Measurements from ENCODE around the gene TBX6.
"Not testable (repeated sequence)": the region's sequence is repeated elsewhere in the genome, so short reads cannot be mapped to it uniquely, and the experiment has no call there.

Gene TBX6

GRCh38 chr16:30066761-30067583 lies 24.8 kb downstream of the TBX6 start:
- peak in 14 of 56 donors; percentile 12 to 52 (median 24) for DNase-seq

GRCh38 chr16:30065943-30066760 lies 25.6 kb downstream of the TBX6 start:
- peak in 8 of 56 donors; percentile 43 to 82 (median 58) for DNase-seq

DNA sequence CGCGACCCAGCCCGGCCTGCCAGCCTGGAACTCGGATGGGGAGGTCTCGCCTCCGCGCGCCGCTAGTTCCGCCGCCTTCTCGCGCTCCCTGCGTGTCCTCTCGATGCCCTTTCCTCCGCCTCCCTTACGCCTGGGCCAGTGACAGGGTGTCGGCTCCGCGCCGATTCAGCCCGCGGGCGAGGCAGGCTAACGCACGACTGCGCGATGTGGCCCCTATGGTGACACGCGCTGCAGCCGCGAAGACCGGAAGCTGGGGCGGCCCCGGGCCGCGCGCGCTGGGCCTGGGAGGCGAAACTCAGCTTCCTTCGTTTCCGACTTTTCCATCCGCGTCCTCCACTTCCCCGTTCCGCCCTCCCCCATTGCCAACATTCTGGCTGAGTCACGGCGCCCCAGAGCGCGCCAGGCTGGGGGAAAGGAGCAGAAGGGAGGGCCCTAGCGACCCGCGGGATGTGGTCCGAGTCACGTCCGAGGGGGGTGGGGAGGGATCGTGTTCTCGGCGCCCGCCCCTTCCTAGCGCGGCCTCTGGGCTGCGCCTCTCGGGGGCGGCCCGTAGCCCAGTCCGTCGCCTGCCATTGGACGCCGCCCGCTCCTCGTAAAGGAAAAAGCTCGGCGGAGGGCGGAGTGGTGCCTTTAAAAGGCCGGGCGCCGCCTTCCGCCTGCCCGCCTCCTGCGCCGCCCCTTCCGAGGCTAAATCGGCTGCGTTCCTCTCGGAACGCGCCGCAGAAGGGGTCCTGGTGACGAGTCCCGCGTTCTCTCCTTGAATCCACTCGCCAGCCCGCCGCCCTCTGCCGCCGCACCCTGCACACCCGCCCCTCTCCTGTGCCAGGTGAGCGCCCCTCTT lies 26.4 kb downstream of the TBX6 start, which contains the start of gene ALDOA:
Gene ALDOA, plus strand, starts transcription at position 659 of the 841 bp plus-strand sequence. CDS start 1,138 bp downstream, outside the sequence.
- peak; percentile 60 to 99 (median 96) for DNase-seq

DNA sequence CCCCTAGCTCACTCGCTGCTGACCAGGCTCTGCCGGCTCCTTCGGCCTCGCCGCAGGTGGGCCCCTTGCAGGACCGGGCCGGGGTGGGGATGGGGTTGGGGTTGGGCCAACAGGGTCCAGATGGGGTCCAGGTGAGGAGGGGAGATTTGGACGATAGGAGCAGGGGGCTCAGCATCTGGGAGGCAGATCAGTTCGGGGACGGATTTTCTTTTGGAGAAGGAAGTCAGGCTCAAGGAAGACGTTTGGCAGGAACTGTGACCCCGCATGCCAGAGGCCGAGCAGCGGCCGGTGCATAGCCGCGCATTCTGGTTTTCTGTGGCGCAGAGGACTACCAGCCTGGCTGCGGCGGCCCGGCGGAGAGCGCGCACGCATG lies 27.0 kb downstream of the TBX6 start:
- peak in 4 of 56 donors; percentile 41 to 92 (median 58) for DNase-seq

DNA sequence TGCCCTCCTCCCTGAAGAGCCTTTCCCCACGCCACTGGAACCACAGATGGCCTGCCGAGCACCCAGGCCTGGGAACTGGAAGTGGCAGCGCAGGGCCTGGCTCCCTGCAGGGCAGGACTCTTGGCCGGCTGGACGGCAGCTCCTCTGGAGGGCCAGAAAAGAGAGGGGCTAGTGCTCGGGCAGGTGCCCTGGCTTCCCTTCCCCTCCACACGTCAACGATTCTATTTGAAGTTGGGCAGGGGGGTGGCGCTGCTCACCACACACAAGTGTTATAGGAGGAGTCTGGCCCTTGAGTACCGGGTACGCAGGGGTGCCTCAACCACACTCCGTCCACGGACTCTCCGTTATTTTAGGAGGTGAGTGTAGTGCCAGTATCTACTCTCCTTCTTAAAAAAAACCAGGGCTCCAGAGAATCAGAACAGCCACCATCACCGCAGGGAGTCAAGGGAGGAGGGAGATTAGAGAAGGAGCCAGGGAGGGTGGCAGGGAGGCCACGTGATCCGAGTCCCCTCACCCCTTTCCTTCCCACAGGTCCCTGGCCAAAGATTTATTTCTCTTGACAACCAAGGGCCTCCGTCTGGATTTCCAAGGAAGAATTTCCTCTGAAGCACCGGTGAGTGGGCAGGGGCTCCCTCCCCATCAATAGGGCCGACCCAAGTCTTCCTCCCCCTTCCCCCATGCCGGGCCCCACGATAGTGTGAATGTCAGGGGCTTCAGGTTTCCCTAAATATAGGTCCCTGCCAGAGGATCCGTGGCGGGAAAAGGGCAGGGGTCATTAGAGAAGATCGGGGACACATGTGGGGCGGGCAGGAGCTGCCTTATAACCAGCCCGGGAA lies 27.6 kb downstream of the TBX6 start:
- peak; percentile 14 to 86 (median 72) for DNase-seq

DNA sequence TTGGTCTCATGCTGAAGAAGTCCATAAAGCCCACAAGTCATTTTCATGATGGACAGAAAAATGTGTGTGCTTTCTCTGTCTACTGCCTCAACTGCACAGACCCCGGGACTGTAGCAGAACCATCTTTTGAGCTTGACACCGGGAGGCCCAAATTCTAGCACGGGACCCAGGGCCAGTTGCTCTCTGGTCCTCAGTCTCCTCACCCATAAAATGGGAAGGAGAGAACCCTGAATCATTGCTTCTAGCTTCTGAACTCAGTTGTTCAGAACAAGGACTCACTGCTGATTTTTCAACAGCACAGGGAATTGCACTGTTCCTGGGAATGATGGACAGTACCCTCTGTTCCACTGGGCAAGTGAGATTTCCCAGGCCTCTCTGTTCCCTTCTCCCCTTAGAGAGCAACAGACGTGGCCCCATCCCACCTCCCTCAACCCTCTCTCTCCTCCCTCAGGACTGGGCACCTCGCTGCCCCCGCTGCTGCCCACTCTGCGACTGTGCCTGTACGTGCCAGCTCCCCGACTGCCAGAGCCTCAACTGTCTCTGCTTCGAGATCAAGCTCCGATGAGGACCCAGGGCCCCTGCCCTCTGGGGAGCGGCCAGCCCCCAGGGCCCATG lies 28.3 kb downstream of the TBX6 start:
- peak in 2 of 56 donors; percentile 59 to 76 for DNase-seq

DNA sequence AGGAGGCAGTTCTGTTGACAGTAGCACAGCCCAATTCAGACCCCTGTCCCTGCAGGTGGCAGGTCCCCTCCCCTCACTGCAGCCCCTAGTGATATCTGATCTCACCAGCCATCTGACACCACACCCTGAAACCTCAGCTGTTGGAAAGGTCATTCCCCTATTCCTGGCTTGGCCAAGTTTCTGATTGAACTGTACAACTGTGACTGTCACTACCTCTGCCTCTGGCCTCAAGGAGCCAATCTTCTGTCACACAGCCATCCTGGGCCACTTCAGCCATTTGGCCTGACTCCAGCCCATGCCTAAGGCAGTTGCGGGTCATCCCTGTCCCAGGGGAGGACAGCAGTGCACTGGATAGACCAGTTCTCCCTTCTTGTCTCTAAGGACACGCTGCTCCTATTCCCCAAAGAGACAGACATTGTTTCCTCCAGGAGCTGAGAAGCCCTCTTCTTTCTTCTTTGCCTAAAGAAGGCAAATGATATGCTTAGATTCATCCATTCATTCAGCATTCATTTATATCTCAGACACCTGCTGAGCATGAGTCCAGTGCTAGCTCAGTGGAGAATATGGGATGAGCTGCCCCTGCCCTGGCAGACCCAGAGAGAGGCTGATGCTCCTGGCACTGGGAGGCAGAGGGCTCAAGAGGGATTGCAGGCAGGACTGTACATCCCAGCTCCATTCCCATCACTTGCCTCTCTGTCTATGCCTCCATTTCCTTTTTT lies 30.7 kb downstream of the TBX6 start:
- no peak for DNase-seq

DNA sequence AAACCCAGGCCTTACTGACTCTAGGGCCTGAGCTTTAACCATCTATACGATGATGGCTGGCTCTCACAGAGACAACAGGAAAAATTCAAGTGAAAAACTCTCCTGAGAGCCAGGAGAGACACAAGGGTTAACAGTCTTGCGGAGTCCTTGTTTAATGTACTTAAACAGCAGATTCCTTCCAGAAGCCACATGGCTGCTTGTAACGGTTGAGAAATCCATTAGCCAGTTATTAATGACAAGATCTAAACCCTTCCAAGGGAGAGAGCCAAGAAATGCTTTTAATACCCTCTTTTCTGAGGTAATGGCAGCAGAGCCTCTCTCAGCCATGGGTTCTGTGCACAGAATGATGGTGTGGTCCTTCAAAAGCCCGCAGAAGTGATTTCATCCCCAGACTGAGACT lies 31.4 kb downstream of the TBX6 start:
- DNase-seq: no peak

DNA sequence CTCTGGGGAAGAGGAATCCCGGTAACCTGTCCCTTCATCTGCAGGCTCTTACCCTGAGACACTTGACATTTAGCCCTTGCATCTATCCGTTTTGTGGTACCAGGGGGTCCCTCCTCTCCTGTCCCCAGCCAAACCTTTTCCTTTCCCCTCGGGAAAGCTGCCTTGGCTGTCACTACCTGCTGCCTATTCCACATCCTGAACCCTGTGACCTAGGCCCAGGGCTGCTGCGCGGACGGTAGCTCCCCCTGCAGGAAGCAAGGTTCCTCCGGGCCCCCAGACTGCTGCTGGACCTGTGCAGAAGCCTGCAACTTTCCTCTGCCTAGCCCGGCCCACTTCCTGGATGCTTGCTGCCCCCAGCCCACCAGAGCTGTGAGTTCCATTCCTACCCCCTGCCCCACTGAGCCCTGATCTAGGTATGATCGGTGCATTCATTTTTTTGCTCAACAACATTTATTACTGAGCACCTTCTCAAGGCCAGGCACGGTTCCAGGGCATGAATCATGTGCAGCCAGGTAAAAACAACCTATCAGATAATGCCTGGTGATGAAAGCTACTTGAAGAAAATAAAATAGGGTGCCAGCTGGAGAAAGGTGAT lies 36.7 kb downstream of the TBX6 start:
- peak in 2 of 56 donors; percentile 12 to 15 for DNase-seq

DNA sequence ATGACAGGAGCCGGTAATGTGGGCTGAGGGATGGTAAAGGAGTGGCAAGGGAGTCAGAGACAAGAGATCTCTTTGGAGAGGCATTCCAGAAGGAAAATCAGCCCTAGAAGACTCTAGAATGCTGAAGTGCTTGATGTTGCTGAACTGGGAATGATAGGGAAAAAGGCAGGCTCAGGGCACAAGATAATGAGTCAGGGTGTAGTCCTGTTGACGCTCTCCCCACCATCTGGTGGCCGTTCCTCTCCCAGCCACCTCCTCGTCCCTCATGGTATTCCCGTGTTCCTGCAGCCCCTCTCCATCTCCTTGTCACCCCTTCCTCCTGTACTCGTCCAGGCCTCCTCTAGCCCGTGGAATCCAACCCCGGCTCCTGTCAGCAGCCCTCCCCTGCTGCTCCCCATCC lies 37.3 kb downstream of the TBX6 start:
- no peak for DNase-seq

- DNase-seq: peak in 2 of 56 donors; percentile 12 to 43
These were observed 38.2 kb downstream of the TBX6 start for GRCh38 chr16:30053376-30054015.

GRCh38 chr16:30052671-30053372 lies 38.9 kb downstream of the TBX6 start:
- peak in 55 of 56 donors; percentile 17 to 94 (median 77) for DNase-seq

DNA sequence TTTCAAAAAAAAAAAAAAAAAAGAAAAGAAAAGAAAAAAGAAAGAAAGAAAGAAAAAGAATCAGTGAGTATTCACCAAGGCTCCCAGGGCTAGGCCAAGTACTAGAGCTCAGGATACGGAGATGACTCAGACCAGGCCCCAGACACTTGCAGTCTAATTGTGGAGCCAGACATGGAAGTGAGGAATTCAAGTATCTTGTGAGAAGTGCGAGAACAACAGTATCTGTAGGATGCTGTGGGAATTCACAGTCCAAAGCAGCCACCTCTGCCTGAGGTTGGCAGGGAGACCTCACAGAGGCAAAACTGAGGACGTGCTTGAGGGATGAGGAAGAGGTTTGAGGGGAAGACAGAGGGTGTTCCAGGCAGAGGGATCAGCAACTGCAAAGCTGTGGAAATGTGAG lies 40.2 kb downstream of the TBX6 start:
- DNase-seq: no peak

DNA sequence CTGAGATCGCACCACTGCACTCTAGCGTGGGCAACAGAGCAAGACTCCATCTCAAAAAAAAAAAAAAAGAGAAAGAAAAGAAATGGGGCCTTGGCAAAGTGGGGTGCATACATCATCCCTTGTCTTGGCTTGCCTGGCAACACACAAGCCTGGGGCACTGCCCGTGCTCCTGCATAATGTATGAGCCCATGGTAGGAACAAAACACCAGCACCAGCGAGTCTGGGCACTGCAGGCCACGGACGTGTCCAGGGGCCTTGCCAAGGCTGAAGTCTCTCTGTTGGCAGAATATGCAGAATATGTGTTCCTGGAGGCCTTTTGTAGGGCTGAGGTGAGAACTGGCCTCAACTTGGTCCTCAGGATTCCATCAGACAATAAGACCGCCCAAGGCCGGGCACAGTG lies 41.9 kb downstream of the TBX6 start:
- DNase-seq: peak in 41 of 56 donors; percentile 10 to 90 (median 60)

DNA sequence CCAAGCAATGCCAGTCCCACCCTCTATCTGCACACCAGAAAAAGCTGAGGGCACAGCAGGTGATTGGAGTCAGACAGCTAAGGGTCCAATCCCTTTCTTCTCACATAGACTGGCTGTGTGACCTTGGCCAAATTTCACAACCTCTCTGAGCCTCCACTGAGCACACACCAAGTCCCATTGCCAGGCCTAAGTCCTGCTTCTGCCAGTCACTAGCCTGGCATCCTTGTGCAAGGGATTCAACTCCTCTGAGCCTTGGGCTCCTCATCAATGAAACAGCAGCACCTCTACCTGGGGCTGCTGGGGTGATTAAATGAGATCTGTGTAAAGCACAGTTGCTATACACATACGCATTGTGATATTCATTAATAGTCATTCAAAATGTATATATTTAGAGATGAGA lies 45.1 kb downstream of the TBX6 start:
- DNase-seq: no peak

DNA sequence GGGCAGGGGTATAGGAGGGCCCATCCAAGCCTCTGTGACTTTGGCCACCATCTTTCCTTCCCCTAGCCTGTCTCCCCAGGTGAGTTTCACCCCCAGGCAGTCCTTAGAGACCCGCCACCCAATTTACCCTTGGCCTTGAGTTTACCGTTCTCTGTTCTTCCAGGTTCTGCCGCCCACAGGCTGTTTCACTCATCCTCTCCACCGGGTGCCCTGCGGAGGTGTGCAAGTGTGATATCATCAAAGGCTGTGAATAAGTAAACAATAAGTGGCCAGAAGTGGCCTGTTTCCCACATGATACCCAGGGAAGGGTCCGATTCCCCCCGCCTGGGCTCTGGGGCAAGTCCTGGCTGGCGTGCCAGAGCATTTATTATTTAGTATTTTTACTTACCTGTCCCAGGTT lies 45.5 kb downstream of the TBX6 start:
- DNase-seq: no peak

- peak in 1 of 56 donors; percentile 6 for DNase-seq
These were observed 49.9 kb downstream of the TBX6 start for GRCh38 chr16:30041841-30042240.

- DNase-seq: not testable (repeated sequence)
These were observed 51.0 kb downstream of the TBX6 start for GRCh38 chr16:30040690-30041089.

All from amygdala (tissue), 56 donors.